DMS114 treated with DMSO at 0.1 percent for 48 hours (cell line): ENCODE results near the gene CACNA1C.
"Not testable (repeated sequence)": the region's sequence is repeated elsewhere in the genome, so short reads cannot be mapped to it uniquely, and the experiment has no call there.

Experiments
- DNase-seq: peaks from one replicate; lab custom pipeline; 2025; ENCODE audit not compliant: unreplicated experiment; lab: John Stamatoyannopoulos, UW

The CACNA1C gene

DNA sequence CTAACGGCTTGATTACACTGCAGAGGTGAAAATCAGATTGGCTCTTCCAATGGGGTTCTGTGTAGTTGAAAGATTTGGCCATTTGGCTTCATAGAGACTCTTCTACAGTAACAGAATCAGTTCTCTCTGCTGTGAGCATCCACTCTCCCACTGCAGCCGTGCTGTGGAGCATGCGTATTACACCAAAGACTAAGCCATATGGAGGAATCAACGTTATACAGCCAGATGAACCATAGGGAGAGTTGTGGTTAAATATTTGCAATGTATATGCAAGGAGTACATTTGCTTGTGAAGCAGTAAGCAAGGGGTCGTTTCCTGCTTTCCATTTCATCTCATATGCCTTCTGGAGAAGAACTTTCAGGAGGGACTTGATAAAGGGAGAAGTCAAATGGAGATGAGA, 410.9 kb downstream of the CACNA1C start:
- no peak for DNase-seq

DNA sequence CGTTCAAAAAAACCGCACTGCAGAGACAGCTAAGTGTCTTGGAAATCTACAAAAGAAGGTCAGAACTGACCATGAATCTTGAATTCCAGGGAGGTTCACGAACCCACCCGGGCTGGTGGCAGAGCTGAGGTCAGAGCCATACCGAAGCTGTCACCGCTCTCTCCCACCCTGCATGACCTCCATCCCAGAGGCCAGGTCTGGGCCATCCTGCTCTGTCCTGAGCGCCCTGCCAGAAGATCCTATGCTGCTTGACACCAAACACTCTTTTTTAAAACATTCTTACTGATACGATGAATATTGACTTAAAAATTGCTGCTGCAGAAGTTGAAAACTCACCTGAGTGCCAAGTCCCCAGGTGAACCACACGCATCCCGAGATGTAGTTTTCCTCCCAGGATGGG, 412.9 kb downstream of the CACNA1C start:
- no peak for DNase-seq

DNA sequence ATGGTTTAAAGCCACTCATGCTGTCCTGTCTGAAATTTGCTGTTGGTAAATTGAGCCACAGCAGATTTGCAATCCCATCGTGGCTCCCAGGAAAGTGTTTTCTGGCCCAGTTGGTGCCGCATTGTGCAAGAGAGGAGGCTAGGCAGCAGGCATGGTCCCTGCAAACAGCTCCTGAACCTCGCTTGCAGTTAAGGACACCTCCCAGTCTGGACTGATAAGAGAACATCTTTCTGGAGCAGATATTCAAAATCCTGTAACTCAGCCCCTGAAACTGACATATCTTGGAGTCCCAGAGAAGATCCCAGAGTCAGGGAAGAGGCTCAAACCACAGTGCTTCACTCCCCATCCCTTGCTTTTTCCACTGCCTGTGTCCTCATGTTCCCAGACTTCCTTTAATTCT, 413.4 kb downstream of the CACNA1C start:
- DNase-seq: no peak

DNA sequence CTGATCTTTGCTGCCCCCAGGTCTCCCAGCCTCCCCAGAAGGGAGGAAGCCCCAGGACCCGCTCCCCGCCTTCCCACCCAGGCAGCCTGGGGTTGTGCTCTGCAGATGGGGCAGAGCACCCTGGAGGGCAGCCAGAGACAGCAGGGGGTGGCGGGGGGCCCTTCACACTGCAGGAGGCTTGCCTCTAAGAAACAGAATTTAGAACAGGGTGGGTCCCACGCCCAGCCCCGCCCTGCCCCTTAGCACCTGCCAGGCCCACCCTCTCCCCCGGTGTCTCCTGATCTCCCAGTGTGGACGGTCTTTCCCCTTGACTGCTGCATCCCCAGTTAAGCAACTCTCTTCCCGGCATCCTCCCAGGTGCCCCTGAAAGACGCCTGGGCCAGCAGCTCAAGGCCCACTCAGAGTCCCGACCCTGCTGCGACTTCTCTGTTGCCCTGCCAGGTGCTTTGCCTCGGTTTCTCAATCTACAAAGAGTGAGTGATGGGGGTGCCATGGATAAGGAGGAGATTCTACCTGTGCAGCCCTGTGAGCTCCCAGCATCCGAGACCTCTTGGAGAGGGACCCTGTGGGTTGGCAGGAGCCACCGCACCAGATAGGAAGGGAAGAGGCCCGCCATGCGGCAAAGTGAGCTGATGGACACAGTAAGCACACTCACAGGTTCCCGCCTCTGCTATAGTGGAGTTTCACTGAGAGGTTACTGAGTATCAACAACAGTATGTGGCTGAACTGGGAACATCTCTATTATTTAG, 414.8 kb downstream of the CACNA1C start:
- DNase-seq: no peak

- no peak for DNase-seq
Observed at GRCh38 chr12:2475984-2476383, 423.2 kb downstream of the CACNA1C start.

DNA sequence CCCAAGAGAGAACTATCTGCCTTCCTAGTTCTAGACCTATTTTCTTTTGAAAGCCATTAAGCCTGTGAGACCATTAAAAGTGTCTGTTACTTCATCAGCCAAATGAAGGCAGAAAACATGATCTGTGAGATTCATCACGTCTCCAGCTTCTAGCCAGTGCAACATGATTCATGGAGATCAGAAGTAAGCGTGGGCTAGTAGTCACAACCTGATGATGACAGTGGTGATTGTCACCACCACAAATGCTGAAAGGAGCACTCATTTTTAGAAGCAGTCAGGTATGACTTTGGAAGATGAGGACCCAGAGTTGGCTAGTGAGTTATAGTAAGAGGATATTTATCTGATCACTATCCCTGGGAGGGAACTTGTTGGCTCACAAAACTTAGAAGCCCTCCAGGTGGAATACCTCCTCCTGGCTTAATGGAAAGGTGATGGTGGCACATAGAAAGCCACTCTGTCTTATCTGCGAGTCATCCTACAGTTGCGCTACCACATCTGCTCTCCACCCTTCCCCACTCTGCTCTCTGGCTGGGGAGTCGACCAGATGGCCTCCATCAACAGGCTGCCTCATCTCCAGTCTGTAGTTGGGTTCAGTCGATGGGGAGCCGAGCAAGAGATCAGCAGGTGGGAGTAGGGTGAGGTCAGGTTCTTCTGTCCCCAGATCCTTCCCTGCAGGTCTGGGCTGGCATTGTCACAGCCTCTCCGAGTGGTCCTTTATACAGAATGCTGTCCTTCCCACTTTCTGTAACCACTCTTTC, 424.4 kb downstream of the CACNA1C start:
- DNase-seq: no peak

DNA sequence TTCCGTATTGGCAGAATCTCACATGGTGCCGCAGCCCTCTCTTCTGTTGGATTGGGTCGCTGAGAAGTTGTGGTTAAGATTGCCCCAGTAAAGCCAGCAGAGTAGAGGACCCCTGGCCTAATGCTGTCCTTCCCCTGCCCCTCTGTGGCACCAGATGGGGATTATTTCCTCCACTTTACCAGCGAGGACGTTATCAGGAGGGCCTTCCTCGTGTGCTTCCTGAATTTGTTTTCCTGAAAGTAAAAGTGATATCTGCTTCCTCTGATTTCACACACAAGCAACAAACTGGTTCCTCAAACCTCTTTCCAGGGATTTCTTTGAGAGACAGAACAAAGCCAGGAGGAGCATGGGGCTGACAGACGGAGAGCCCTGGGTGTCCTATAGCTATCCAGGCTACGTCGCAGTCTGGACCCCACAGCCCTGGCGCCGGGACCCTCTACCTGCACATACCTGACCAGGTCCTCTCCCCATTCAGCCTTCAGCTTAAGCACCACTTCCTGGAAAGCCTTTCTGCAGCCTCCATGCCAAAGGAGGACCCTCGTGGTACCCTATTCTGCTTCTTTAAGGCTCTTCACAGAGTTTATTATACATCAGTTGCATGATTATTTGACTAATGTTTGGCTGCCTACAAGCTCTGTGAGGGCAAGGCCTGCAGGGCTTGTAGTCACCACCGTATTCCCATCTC, 427.2 kb downstream of the CACNA1C start:
- DNase-seq: no peak

DNA sequence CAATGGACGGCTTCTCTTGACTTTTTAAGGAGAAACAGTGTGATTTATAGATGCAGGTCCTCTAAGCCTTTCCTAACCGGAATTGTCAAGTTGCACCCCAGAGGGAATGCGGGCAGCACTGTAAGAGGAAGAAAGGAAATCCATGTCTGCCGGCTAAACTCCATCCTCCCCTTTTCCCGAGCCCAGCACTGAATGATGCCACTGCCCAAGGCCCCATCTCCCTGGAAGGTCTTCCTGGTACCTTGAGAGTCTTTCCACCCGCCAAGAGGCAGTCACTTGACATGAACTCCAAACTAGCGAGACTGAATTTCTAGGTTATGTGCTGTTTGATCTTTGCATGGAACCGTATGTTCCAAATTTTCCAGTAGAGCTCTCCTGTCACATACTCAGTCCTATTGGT, 428.6 kb downstream of the CACNA1C start:
- DNase-seq: no peak

- DNase-seq: no peak
Observed at GRCh38 chr12:2481951-2482350, 429.2 kb downstream of the CACNA1C start.

DNA sequence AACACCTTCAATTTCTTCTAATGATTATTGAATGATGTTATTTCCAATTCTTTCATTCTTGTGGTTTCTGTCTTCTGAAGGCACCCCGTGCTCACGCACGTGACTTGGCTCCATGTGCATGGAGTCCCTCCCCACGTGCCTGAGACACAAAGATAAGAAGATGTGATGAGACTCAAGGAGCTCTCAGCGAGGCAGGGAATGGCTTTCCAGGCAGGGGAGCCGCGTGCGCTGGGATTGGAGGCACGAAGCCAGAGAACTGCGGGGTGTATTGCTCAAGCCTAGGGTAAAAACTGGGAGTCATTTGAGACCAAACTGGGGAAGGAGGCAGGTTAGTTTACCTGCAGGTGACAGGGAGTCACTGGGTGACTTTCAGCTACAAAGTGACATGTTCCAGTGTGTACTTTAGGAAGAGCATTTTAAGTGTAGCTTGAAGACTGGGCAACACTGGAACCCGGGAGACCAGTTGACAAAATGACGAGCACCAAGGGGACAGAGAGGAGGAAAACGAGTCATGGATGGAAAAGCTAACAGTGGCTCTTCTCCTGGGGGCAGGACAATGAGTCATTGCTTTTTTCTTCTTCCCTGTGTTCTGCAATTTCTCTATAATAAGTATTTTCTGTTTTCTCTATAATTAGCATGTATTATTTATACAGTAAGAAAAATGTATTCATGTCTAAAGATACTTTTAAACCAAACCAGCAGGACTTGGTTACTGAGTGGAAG, 430.3 kb downstream of the CACNA1C start:
- DNase-seq: no peak

- no peak for DNase-seq
Observed at GRCh38 chr12:2483713-2484112, 430.9 kb downstream of the CACNA1C start.

DNA sequence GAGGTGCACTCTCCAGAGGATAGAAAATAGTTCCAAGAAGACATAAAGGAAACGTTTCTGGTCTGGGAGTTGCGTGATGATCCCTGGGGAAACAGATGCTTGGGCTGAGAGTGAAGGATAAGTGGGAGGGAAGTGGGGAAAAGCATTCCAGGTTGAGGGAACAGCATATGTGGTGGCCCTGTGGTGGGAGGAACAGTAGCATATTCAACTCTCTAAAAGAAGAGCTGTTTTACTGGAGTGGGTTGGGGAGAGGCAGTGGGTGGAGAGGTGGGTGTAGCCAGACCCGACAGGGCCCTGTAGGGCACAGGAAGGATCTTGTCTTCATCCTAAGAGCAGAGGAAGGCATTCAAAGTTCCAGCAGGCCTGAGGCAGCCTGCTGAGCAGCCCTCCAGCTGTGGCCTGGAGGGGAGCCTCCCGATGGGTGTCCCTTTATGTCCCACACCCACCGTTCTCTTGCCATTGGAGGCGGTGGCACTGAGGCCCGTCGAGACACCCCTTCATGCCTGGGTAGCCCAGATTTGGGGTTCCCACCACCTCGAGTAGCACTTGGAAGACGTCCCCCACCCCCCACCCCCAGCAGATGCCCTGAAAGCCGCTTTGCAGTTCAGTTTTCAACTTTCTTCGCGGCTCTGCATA, 431.5 kb downstream of the CACNA1C start:
- no peak for DNase-seq

DNA sequence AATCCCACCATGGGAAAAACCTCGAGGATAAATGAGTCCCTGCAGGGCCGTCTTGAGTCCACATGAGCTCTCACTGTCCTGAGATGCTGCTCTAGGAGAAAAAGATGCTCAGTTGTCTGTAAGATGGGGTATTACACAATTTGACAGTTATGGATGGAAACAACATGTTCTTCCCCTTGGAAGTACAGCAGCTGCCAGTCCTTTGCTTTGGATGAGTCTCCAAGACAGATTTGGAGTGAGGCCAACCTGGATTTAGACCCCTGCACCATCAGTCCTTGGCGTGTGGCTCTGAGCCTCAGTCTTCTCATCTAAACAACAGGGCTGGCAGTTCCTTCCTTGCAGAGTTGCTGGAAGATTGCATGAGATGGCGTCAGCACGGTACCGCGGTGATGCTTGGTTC, 432.9 kb downstream of the CACNA1C start:
- no peak for DNase-seq

- DNase-seq: no peak
Observed at GRCh38 chr12:2486796-2487195, 434.0 kb downstream of the CACNA1C start.

DNA sequence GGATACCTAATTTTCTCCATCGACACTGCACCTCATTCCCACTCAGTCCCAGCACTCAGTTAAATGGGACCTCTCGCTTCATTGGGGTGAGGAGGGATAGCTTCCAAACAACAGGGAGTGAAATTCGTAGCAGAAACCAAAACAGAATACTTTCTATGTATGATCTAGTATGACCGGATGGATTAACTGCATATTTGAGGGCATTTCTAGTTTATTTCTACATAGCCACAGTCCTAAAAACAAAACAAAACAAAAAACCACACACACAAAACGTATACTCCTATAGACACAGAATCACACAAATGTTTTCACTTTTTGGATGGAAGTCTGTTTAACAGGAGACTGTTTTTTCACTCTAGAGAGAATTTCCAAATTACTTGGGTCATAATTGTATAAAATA, 434.5 kb downstream of the CACNA1C start:
- DNase-seq: no peak

- DNase-seq: no peak
Observed at GRCh38 chr12:2488131-2488530, 435.3 kb downstream of the CACNA1C start.

- no peak for DNase-seq
Observed at GRCh38 chr12:2488596-2488995, 435.8 kb downstream of the CACNA1C start.

GRCh38 chr12:2489275-2489674, 436.5 kb downstream of the CACNA1C start:
- DNase-seq: no peak

DNA sequence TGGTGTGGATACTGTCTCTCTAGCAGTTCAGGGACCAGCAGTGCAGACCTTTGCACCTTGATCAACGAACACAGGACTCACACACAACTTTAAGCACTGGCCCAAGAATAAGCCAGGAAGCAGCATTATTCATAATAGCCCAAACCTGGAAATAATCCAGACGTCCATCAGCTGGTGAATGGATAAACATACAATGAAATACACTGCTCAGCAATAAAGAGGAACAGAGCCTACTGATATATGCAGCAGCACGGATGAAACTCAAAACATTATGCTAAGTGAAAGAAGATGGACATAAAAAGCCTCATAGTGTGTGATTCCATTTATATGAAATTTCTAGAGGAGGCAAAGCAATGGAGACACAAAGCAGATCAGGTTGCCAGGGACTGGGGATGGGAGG, 438.0 kb downstream of the CACNA1C start:
- no peak for DNase-seq

DNA sequence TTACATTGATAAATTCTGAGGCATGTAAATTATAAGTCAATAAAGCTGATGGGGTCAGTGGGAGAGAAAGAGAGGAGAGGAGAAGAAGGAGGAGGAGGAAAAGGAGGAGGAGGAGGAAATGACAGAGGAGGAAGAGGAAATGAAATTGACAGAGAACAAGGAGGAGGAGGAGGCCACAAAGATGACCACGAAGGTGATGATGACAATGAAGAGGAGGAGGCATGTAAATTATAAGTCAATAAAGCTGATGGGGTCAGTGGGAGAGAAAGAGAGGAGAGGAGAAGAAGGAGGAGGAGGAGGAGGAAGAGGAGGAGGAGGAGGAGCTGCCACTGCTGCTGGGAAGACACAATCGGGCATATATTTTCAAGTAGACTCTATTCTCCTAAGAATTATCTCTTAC, 438.6 kb downstream of the CACNA1C start:
- not testable (repeated sequence) for DNase-seq

DNA sequence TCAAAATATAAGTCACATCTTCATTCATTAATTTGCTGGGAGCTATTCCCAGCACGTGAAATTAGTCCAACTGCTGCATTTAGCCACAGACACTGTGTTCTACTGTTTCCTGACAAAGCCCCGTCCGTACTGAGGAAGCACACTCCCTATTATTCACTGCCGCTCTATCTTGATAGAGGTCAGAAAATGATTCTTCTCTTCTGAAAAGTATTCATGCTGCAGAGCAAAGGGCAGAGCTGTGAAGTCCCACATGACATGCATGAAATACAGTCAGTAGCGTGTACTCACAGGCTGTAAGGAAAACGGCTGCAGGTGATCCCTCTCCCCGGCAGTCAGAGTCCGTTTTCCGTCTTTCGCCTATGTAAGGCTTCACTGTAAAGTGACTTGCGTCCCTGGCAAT, 439.4 kb downstream of the CACNA1C start:
- DNase-seq: no peak
